Neutrophil (primary cell): ENCODE results near the gene CYBB.

Source experiments
- H3K27ac ChIP-seq: fragments of 200-600 bp; sonication (generic); 2 replicates; pipeline ENCODE4 v1.5.1; 2016; ENCODE audit warnings: mild to moderate bottlenecking, moderate library complexity
- H3K27me3 ChIP-seq: fragments of 200-600 bp; sonication (generic); 2 replicates; pipeline ENCODE4 v1.6.0; 2016; ENCODE audit warnings: mild to moderate bottlenecking
- H3K36me3 ChIP-seq: fragments of 200-600 bp; sonication (generic); 2 replicates; pipeline ENCODE4 v1.5.1; 2017
- H3K4me1 ChIP-seq, 2 experiments: fragments of 200-600 bp in 1 of 2; sonication (generic) in 1 of 2; 1 replicate in 1 of 2; 2 replicates in 1 of 2; pipeline versions ENCODE4 v1.5.1 to v1.6.1; 2013 to 2016; ENCODE audit warnings: low read depth in 1 of 2, low read length in 1 of 2, mild to moderate bottlenecking in 1 of 2, moderate library complexity in 1 of 2; ENCODE audit not compliant: control insufficient read depth in 1 of 2, insufficient read depth in 1 of 2
- H3K4me3 ChIP-seq, 2 experiments: fragments of 200-600 bp in 1 of 2; sonication (generic) in 1 of 2; 1 replicate in 1 of 2; 2 replicates in 1 of 2; pipeline ENCODE4 v1.5.1; 2013 to 2016; ENCODE audit warnings: low read depth in 1 of 2, low read length in 1 of 2, mild to moderate bottlenecking in 1 of 2, moderate library complexity in 1 of 2
- H3K9me3 ChIP-seq: fragments of 200-600 bp; sonication (generic); 2 replicates; pipeline ENCODE4 v1.5.1; 2016
- TF ChIP-seq, protein P1 (sequence below): fragments of 200-600 bp; sonication (generic); IDR thresholded peaks from 2 replicates; pipeline ENCODE4 v1.5.1; 2016; ENCODE audit warnings: antibody characterized with exemption

Gene CYBB

DNA sequence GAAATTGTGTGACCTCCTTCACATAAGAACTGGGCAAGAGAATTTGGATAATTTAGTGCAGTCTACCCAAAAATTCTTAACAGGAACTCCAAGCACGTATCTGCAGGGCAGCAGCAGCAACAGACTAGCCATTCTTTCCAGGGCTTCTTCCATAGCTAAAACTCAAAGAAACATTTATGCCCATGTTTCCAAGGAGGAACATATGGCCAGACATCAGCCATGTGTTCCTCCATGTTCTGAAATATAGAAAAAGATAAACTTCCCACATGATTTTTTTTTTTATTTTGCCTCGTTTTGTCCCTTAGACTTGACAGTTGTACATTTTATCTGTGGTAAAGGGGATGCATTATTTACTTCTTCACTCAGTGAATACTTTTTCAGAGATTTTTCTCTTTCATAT is 27.6 kb upstream of the CYBB start:
- peaks cover 67 to 68% of the 10 kb centered on the region in 2 experiments for H3K4me1 ChIP-seq
- TF ChIP-seq, protein P1, sequence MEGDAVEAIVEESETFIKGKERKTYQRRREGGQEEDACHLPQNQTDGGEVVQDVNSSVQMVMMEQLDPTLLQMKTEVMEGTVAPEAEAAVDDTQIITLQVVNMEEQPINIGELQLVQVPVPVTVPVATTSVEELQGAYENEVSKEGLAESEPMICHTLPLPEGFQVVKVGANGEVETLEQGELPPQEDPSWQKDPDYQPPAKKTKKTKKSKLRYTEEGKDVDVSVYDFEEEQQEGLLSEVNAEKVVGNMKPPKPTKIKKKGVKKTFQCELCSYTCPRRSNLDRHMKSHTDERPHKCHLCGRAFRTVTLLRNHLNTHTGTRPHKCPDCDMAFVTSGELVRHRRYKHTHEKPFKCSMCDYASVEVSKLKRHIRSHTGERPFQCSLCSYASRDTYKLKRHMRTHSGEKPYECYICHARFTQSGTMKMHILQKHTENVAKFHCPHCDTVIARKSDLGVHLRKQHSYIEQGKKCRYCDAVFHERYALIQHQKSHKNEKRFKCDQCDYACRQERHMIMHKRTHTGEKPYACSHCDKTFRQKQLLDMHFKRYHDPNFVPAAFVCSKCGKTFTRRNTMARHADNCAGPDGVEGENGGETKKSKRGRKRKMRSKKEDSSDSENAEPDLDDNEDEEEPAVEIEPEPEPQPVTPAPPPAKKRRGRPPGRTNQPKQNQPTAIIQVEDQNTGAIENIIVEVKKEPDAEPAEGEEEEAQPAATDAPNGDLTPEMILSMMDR = no peak
- H3K4me3 ChIP-seq = no peak overlapping the region
- peak overlapping the region; percentile 94 for H3K27ac ChIP-seq
- H3K9me3 ChIP-seq = no peaks in the 10 kb centered on the region
- H3K27me3 ChIP-seq = no peaks in the 10 kb centered on the region
- no peaks in the 10 kb centered on the region for H3K36me3 ChIP-seq

DNA sequence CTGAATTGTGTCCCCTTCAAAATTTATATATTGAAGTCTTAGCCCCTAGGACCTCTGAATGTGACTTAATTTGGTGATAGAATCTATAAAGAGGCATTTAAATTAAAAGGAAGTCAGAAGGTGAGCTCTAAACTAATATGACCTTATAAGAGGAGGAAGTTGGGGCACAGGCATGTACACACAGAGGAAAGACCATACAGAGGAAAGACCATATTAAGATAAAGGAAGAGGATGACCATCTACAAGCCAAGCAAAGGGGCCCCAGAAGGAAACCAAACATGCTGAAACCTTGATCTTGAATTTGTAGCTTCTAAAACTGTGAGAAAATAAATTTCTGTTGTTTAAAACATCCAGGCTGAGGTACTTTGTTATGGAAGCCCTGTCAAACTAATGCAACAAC is 26.9 kb upstream of the CYBB start:
- TF ChIP-seq, protein P1 = no peak
- H3K4me3 ChIP-seq = peak overlapping the region in 1 of 2 experiments; percentile 34
- H3K9me3 ChIP-seq = no peaks in the 10 kb centered on the region
- H3K36me3 ChIP-seq = no peaks in the 10 kb centered on the region
- peaks cover 67% of the 10 kb centered on the region in 2 experiments for H3K4me1 ChIP-seq
- H3K27ac ChIP-seq = peak overlapping the region; percentile 94
- H3K27me3 ChIP-seq = no peaks in the 10 kb centered on the region

DNA sequence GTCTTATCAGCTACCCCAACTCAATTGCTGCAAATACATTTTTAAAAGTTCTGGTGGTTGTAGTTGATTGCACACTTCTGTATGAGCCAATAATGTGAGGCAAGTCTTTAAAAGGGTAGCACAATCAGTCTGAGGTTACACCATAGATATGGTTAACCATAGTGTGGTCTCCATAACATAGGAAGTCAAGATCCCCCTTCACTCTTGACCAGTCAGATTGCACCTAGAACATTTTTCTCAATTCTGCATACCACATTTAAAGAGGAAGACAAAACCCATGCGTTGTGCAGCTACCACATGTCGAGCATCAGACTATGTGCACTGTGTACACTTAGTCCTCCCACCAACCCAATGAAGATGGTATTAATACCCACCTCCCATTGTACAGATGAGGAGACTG is 26.5 kb upstream of the CYBB start:
- Histone ChIP-seq H3K27me3 (no peaks in the 10 kb centered on the region), H3K36me3 (no peaks in the 10 kb centered on the region), H3K27ac (peak overlapping the region; percentile 94), H3K4me1 (peaks cover 67 to 69% of the 10 kb centered on the region in 2 experiments), H3K9me3 (no peaks in the 10 kb centered on the region), H3K4me3 (peak overlapping the region; percentile 18 to 34)
- TF ChIP-seq, protein P1 = no peak

DNA sequence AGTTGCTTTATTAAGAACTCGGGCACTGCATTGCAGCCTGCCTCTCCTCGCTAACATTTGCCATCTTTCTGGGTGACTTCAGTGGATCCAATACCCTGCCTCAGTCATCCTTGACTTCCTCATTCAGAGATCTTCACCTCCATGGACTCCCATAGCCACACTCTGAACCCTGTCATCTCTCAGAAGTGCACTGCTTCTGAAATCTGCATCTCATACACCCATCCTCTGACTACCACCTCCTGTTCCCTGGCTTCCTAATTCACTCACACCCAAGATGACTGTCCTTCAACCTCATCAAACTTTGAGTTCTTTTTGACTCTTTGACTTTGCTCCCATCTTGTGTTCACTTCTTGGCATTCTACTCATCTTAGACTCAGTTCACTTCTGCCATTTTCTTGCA is 25.3 kb upstream of the CYBB start:
- Histone ChIP-seq H3K27ac (peak overlapping the region; percentile 94), H3K9me3 (no peaks in the 10 kb centered on the region), H3K4me3 (peak overlapping the region; percentile 34 to 40), H3K36me3 (no peaks in the 10 kb centered on the region), H3K4me1 (peaks cover 78% of the 10 kb centered on the region in 2 experiments), H3K27me3 (no peaks in the 10 kb centered on the region)
- TF ChIP-seq, protein P1 = no peak

DNA sequence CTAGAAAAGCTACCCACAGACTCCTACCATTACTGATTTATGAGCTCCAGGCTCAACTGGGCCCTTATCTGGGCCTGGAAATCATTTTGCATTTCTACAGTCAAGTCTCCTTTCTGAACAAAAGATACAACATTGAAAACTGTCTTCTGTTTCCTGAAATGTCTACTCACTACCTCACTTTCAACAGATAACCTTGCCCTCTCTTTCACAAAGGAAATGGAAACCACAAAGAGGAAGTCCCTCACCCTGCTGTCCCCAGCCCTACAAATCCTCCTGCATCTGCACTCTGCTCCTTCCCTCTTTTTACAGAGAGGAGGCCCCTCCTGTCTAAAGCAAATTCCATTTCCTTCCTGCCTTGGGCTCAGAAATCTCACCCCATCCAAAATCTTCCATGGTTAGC is 24.8 kb upstream of the CYBB start:
- H3K9me3 ChIP-seq = no peaks in the 10 kb centered on the region
- TF ChIP-seq, protein P1 = no peak
- H3K27me3 ChIP-seq = no peaks in the 10 kb centered on the region
- peak overlapping the region; percentile 94 for H3K27ac ChIP-seq
- no peaks in the 10 kb centered on the region for H3K36me3 ChIP-seq
- peaks cover 83% of the 10 kb centered on the region in 2 experiments for H3K4me1 ChIP-seq
- H3K4me3 ChIP-seq = peak overlapping the region; percentile 34 to 40

DNA sequence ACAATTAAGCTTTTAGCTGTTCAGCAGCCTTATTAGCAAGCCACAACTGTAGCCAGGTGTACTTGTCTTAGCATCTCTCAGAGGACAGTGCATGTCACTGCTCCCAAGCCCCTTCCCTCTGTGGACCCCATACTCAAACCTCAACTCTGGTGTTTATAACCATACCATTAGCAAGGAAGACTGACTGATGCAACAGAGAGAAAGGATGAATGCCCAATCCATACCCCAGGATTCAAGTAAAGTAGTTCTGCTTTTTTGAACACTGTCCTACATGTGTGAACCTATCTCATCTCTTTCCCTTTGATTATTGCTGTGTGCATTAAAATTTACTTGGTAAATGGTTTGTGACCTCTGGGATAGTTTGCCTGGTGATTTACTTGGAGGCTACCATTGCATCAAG is 22.8 kb upstream of the CYBB start:
- Histone ChIP-seq H3K27ac (peak overlapping the region; percentile 94), H3K27me3 (no peaks in the 10 kb centered on the region)

More for the DNA sequence above, 22.8 kb upstream of the CYBB start:
- TF ChIP-seq, protein P1 = no peak
- H3K4me1 ChIP-seq = peaks cover 91% of the 10 kb centered on the region in 2 experiments
- no peak overlapping the region for H3K4me3 ChIP-seq
- no peaks in the 10 kb centered on the region for H3K36me3 ChIP-seq
- no peaks in the 10 kb centered on the region for H3K9me3 ChIP-seq
